ENCODE measurements around the gene ITPR3.

GRCh38 chr6:33699739-33700138, 78.6 kb downstream of the ITPR3 start:
- TF ChIP-seq CTCF (IDR thresholded peaks at IDR 0.05) (no peak), POLR2A (IDR thresholded peaks at IDR 0.05) (no peak)

Measured in prostate gland (tissue), 2 donors.